Caki2 (cell line): ENCODE data around the gene TP53AIP1. TPM values are rescaled to one million over a fixed set of nuclear protein-coding genes. Genes with fewer than 3 reads are reported as not detected.

Experiments used
- DNase-seq: peaks from one replicate; pipeline ENCODE4 v3.0.0-alpha.2; 2015; ENCODE audit warnings: low read depth
- in situ Hi-C: cut with HindIII; loops from 2 replicates; pipeline ENCODE4 v1.10.0; 2016; ENCODE audit warnings: low sequenced_read_pairs, low pct_unique_long_range_greater_than_20kb, mixed read lengths
- total RNA-seq: library from RNA; depleted of rRNA; stranded (reverse); fragments of >200 nt; shearing (Covaris generic); gene quantifications from 2 replicates; pipeline ENCODE4 v1.2.3, GENCODE V29; 2014; ENCODE audit warnings: low replicate concordance

The TP53AIP1 gene
- total RNA-seq, 1 experiment from 2014 or later = not detected

- DNase-seq = no peak
- in situ Hi-C loops = no loop called here
Measured at GRCh38 chr11:128914216-128915148, 28.2 kb downstream of the TP53AIP1 start.

DNA sequence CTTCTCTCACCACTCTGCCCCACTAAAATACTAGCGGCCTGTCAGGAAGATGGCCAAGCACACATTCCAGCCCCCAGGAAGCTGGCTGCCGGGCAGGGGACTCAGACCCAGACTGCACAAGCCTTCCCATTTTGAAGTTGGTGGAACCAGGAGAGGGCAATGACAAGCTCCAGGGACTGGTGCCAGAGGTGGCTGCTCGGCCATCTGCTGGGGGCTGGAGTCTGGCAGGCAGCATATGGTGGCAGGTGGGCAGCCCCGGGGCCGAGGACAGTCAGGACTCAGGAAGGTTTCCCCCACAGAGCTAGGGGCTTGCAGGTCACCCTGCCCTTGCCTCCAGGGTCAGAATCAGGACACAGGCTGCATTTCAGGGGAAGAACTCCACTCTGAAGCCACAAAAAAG is 28.9 kb downstream of the TP53AIP1 start:
- no peak for DNase-seq
- in situ Hi-C loops = no loop called here

- in situ Hi-C loops = no loop called here
- no peak for DNase-seq
Measured at GRCh38 chr11:128911701-128912100, 31.0 kb downstream of the TP53AIP1 start.

DNA sequence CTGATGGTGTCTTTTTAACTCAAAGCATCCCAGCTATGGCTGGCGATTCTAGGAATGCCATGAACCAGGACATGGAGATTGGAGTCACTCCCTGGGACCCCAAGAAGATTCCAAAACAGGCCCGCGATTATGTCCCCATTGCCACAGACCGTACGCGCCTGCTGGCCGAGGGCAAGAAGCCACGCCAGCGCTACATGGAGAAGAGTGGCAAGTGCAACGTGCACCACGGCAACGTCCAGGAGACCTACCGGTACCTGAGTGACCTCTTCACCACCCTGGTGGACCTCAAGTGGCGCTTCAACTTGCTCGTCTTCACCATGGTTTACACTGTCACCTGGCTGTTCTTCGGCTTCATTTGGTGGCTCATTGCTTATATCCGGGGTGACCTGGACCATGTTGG is 31.4 kb downstream of the TP53AIP1 start:
- in situ Hi-C loops = no loop called here
- no peak for DNase-seq

GRCh38 chr11:128910576-128910975 is 32.1 kb downstream of the TP53AIP1 start:
- DNase-seq = no peak
- in situ Hi-C loops = no loop called here

DNA sequence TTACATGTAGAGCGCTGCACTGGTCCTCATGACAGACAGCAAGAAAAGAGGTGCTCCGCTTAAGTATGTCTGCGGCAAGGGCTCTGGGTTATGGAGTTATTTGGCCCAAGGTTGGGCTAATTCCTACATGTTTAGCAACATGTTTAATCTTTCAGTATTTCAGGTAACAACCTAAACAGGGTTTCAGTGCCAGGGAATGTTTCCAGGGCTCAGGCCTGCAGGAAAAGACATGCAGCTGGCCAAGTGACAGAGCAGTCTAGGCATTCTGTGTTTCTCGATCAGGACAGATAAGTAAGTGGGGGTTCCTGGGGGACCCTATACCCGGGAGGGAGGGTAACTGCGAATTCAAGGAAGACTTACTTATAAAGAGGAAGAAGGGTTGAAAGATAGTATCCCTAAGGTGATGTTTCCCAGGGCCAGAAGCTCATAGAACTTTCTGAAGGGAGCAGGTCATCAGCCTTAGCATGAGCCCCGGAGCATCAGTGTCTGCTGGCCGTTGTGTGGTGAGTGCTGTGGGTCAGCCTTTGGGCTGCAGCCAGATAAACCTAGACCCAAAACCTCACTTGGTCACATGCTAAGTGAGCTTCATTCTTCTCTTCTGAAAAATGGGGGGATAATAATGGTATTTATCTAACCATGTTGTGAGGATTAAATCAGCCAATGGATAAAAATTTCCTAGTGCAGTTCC is 33.1 kb downstream of the TP53AIP1 start:
- in situ Hi-C loops = no loop called here
- DNase-seq = no peak

DNA sequence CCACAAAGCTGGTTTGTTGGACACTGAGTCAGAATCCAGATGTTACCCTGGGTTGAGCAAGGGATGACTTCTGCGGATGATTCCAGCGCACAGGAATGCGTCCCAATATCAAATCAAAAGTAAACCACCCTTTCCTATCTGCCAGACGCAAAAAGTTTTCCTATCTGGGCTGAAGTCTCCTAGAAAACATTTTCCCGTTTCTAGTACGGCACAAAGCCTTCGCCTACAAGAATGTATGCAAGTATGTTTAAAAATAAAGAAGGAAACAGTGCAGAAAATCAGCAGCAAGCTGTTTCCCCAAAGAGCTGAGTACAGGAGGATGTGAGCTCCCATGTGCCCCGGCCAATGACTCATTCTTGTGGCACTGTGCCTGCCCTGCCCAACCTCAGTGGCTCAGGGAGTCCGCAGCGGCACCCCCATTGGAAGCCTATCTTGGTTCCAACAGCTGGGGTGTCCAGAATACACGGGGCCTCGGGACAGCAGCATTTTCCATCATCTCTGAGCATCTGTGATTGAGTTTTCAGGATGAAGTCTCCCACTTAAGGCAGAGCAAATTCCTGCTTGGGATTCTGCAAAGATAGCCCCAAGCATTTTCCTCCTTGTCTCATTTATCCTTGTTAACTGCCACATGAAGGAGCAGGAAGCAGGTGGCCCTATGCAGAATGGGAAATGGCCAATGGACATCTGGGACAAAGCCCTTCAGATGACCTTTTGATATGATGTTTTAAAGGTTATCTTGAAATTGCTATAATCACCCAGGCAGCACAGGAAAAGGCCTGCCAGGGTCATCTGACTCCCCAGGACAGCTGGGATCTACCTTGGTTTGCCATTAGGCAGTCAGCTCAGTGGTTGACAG is 34.1 kb downstream of the TP53AIP1 start:
- DNase-seq = no peak
- in situ Hi-C loops = no loop called here

DNA sequence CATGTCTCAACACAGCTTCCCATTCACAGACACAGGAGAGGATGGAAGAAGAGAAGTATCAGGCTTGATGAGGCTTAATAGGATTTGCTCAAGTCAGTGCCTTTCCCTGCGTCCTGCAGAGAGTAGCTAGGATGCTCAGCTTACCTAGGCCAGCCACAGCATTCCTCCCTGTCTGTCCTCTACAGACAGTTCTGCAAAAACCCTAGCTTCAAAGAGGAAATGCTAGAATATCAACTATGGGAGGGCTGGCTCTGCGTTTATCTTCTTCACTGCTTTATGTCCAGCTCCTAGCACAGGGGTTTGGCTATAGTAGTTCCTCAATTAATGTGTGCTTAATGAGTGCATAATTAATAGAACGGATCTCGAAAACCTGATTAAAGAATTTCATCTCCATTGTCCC is 35.1 kb downstream of the TP53AIP1 start:
- in situ Hi-C loops = no loop called here
- no peak for DNase-seq

DNA sequence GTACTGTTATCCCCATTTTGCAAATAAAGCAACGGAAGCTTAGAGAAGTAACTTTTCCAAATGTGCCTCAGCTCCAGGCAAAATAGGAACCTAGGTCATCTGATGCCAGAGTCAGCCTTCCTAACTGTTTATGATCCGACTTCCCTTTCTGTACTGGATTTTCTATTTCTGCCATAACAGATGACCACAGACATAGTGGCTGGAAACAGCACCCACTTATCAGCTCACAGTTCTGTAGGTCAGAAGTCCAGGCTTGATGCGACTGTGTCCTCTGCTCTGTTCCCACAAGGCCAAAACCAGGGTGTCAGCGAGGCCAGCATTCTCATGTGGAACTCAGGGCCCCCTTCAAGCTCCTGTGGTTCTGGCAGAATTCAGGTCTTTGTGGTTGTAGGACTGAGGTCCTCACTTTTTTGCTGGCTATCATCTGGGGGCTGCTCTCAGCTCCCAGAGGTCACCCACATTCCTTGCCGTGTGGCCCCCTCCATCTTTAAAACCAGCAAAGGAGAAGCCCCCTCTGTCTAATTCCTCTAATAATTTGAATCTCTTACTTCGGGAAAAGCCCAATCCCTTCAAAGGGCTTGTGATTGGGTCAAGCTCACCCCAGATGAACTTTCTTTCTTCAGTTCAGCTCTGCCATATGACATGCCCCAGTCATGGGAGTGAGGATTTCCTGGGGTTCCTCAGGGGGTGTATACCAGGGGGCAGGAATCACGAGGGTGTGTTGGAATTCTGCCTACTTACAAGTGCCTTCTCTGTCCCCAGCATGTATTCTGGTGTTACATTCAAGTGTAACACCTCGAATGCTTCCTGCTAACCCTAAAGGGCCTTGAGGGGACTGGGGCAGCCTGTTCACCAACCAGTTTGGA is 36.3 kb downstream of the TP53AIP1 start:
- DNase-seq = no peak
- in situ Hi-C loops = no loop called here

GRCh38 chr11:128905345-128906184 is 37.1 kb downstream of the TP53AIP1 start:
- in situ Hi-C loops = no loop called here
- peak; percentile 45 for DNase-seq

- in situ Hi-C loops = no loop called here
- peak; percentile 18 for DNase-seq
Measured at GRCh38 chr11:128904656-128905344, 37.9 kb downstream of the TP53AIP1 start.

DNA sequence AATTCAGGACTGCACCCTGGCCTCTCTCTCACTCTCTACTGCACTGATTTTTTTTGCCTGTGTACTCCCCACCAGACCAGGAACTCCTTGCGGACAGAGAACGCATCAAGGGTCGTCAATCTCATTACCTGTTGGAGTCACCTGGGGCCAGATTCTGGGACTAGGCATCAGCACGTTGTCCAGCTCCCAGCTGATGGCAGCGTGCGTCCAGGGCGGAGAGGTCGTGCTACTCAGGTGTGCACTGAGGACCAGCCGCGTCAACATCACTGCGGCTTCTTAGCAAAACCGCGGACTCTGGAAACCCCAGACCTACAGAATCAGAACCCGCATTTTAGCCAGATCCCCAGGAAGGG is 38.4 kb downstream of the TP53AIP1 start:
- in situ Hi-C loops = no loop called here
- DNase-seq = no peak

DNA sequence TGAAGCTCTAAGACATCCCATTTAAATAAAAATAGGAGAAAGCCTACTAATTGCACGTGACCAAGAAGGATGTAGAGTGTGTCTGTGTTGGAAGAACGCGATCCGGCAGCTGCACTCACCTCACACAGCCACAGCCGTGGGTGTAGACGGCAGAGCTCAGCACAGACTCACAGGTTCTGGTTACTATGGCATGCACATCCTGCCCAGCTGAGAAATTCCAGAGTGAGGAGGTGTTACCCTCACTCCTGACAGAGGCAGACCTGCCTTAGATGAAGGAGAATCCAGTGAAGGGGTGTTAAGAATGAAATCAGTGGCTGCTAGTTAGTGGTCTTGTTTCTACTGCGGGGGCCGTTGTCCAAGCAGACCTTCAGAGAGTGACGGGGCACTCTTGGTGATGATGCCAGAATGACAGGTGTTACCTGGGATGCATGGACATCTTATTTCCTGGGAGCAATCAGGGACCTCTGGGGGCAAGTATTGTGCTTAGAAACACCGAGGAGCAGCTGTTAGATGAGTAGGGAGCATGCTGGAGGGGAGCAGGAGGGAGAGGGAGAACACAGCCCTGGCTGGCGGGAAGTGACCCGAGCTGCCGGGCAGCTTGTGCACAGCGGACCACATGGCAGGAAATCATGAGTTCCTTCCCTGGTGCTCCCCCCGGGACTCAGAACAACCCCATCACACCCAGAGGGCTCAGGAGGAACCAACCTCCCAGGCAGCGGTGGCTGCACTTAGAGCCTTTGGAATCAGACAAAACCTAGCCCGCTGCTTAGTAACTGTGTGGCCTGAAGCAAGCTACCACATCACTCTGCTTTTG is 39.2 kb downstream of the TP53AIP1 start:
- no peak for DNase-seq
- in situ Hi-C loops = no loop called here

DNA sequence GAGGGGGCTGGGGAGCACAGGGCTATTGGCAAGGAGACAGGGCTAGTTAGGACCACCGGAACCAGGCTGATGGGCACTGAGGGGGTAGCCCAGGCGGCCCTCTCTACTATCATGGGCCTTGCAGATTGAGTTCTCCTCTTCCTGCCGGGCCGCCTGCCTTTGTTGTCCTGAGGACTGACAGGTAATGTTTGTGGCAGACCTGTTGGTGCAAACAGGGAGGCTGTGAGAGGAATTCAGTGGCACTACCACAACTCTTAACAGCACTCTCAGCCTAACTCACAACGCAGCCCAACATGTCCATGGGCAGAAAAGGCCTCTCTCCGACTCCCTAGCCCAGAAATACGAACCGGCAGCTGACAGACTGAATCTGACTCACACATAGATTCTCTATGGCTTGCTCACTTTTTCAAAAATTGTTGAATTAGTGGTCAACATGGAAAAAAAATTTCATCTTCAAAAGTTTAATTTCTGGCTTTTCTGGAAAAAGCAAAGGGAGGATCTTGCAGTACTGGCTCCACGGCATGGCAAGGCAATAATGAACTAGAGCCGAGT is 40.1 kb downstream of the TP53AIP1 start:
- in situ Hi-C loops = no loop called here
- DNase-seq = no peak

DNA sequence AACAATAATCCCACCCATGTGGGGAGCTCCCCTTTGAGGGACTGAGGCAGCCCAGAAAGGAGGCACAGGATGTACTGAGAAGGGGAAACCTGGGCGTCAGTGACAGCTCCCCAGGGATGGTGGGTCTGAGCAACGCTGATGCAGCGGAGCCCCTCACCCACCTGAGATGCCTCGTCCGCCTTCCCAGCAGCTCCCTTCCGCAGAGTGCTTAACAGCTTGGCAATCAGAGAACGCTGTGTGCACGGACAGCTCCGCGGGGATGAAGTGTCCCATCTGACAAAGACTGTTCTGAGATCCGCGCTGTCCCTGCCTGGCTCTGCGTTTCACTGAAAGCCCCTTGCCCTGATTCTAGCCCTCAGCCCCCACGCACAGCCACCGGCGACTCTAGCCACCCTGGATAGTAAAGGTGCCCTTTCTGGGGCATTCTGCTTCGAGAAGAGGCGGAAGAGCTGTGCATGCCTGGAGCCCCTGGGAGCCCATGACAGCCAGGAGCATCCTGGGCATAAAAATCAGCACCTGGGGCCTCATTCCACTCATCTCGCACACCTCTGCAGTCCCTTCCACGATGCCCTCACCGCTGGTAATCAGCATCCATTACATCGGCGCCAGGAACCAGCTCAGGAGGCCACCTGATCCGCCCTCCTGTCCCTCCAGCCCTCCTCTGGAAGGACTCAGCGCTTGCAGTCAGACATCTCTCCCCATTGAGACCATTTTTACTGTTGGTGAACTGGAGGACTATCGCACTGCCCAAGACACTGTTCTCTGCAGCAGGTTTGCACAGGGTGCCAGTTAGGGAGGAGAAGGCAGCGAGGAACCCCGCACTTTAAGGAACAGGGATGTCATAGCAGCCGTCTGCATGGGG is 40.8 kb downstream of the TP53AIP1 start:
- DNase-seq = no peak
- in situ Hi-C loops = no loop called here
